Liver (tissue), 9 donors: ENCODE data around the gene RALGPS2. TPM values are rescaled to one million over a fixed set of nuclear protein-coding genes. Genes with fewer than 3 reads are reported as not detected.

Experiments
- DNase-seq: peaks from one replicate; pipeline ENCODE4 v3.0.0-alpha.2; 2017; ENCODE audit warnings: low spot score
- H3K27ac ChIP-seq, 2 donors: one replicate each; pipeline ENCODE4 v1.7.0; 2013; ENCODE audit warnings: inconsistent platforms in 2 of 2, low read length in 2 of 2, control low read depth in 1 of 2, low read depth in 1 of 2, mild to moderate bottlenecking in 1 of 2
- H3K27me3 ChIP-seq, 4 donors: one replicate each; pipeline versions ENCODE4 v1.6.1 to v1.7.0; 2013; ENCODE audit warnings: low read length in 3 of 4, inconsistent platforms in 1 of 4, mild to moderate bottlenecking in 1 of 4, moderate library complexity in 1 of 4; ENCODE audit not compliant: control insufficient read depth in 4 of 4, insufficient read depth in 4 of 4
- H3K36me3 ChIP-seq, 4 donors: one replicate each; pipeline versions ENCODE4 v1.6.1 to v1.7.0; 2013; ENCODE audit warnings: low read length in 3 of 4, mild to moderate bottlenecking in 3 of 4, low read depth in 1 of 4, moderate library complexity in 1 of 4; ENCODE audit not compliant: control insufficient read depth in 4 of 4, insufficient read depth in 3 of 4
- H3K4me1 ChIP-seq, 4 donors: one replicate each; pipeline versions ENCODE4 v1.6.1 to v1.7.0; 2013; ENCODE audit warnings: low read length in 3 of 4, mild to moderate bottlenecking in 3 of 4, moderate library complexity in 1 of 4; ENCODE audit not compliant: control insufficient read depth in 4 of 4, insufficient read depth in 4 of 4
- H3K4me3 ChIP-seq, 3 donors: one replicate each; pipeline versions ENCODE4 v1.6.1 to v1.7.0; 2013; ENCODE audit warnings: low read length in 3 of 3, control low read depth in 1 of 3, low read depth in 1 of 3, mild to moderate bottlenecking in 1 of 3
- H3K9ac ChIP-seq, 2 donors: one replicate each; pipeline ENCODE4 v1.7.0; 2013; ENCODE audit warnings: low read length in 2 of 2, mild to moderate bottlenecking in 2 of 2, moderate library complexity in 2 of 2, control low read depth in 1 of 2, low read depth in 1 of 2
- H3K9me3 ChIP-seq, 4 donors: one replicate each; pipeline versions ENCODE4 v1.6.1 to v1.7.0; 2013; ENCODE audit warnings: low read length in 3 of 4; ENCODE audit not compliant: control insufficient read depth in 4 of 4
- ATF3 ChIP-seq: IDR thresholded peaks from 2 replicates; pipeline ENCODE4 v1.6.1; 2016; ENCODE audit warnings: antibody characterized with exemption
- CTCF ChIP-seq: fragments of 150-350 bp; IDR thresholded peaks from 2 replicates; pipeline ENCODE4 v1.5.1; 2017; ENCODE audit warnings: improper control_type of control experiment, low read depth, low read length; ENCODE audit not compliant: missing input control
- EGR1 ChIP-seq, 2 donors: IDR thresholded peaks; 2 replicates each; pipeline ENCODE4 v1.6.1; 2016 to 2018; ENCODE audit warnings: antibody characterized with exemption in 2 of 2, low read depth in 2 of 2
- FOXA1 ChIP-seq: IDR thresholded peaks from 2 replicates; pipeline ENCODE4 v1.6.1; 2016; ENCODE audit warnings: antibody characterized with exemption
- FOXA2 ChIP-seq: IDR thresholded peaks from 2 replicates; pipeline ENCODE4 v1.6.1; 2016; ENCODE audit warnings: antibody characterized with exemption
- GABPA ChIP-seq, 2 donors: IDR thresholded peaks in 1 of 2; conservative IDR thresholded peaks in 1 of 2; 2 replicates each; pipeline ENCODE4 v1.6.1; 2016; ENCODE audit warnings: antibody characterized with exemption in 2 of 2, mild to moderate bottlenecking in 1 of 2, moderate library complexity in 1 of 2
- HNF4A ChIP-seq, 2 donors: conservative IDR thresholded peaks; 2 replicates each; pipeline ENCODE4 v1.6.1; 2016; ENCODE audit warnings: antibody characterized with exemption in 2 of 2, mild to moderate bottlenecking in 2 of 2
- HNF4G ChIP-seq: IDR thresholded peaks from 2 replicates; pipeline ENCODE4 v1.6.1; 2016; ENCODE audit warnings: antibody characterized with exemption
- JUND ChIP-seq, 2 donors: IDR thresholded peaks; 2 replicates each; pipeline ENCODE4 v1.6.1; 2016; ENCODE audit warnings: antibody characterized with exemption in 2 of 2
- MAX ChIP-seq: IDR thresholded peaks from 2 replicates; pipeline ENCODE4 v1.6.1; 2016; ENCODE audit warnings: antibody characterized with exemption
- NR2F2 ChIP-seq: IDR thresholded peaks from 2 replicates; pipeline ENCODE4 v1.6.1; 2016; ENCODE audit warnings: antibody characterized with exemption
- RAD21 ChIP-seq, 2 donors: IDR thresholded peaks; 2 replicates each; pipeline ENCODE4 v1.6.1; 2016; ENCODE audit warnings: antibody characterized with exemption in 2 of 2, mild to moderate bottlenecking in 2 of 2
- REST ChIP-seq: IDR thresholded peaks from 2 replicates; pipeline ENCODE4 v1.6.1; 2016; ENCODE audit warnings: antibody characterized with exemption, mild to moderate bottlenecking
- RXRA ChIP-seq, 2 donors: IDR thresholded peaks; 2 replicates each; pipeline ENCODE4 v1.6.1; 2017 to 2018; ENCODE audit warnings: antibody characterized with exemption in 2 of 2, mild to moderate bottlenecking in 1 of 2
- SP1 ChIP-seq: IDR thresholded peaks from 2 replicates; pipeline ENCODE4 v1.6.1; 2018; ENCODE audit warnings: antibody characterized with exemption, mild to moderate bottlenecking
- TAF1 ChIP-seq: conservative IDR thresholded peaks from 2 replicates; pipeline ENCODE4 v1.6.1; 2016; ENCODE audit warnings: antibody characterized with exemption, mild to moderate bottlenecking
- YY1 ChIP-seq: IDR thresholded peaks from 2 replicates; pipeline ENCODE4 v1.6.1; 2016; ENCODE audit warnings: antibody characterized with exemption, mild to moderate bottlenecking
- ZBTB33 ChIP-seq: IDR thresholded peaks from 2 replicates; pipeline ENCODE4 v1.6.1; 2016; ENCODE audit warnings: antibody characterized with exemption
- WGBS: extraction: QIAGEN DNeasy Blood & Tissue Kit; methylation state at CpG from one replicate; pipeline ENCODE4 v1.1.7; 2013; 5-methylcytosine and 5-hydroxymethylcytosine counted together
- polyA plus RNA-seq, 2 donors: library from polyadenylated mRNA; stranded (reverse) in 1 of 2; unstranded in 1 of 2; fragments of 200-250 nt in 1 of 2; fragments of >200 nt in 1 of 2; fragmentation: Nextera tagmentation in 1 of 2; extraction: Ambion mirVana in 1 of 2; gene quantifications; one replicate each; pipeline versions ENCODE4 v1.2.1 to v1.2.3, GENCODE V29; 2013 to 2015
- total RNA-seq, 2 donors: library from RNA; depleted of rRNA; stranded (reverse); fragments of >200 nt; gene quantifications; one replicate each; pipeline ENCODE4 v1.2.3, GENCODE V29; 2014
- donor health status: healthy.
- donor health status: healthy.
- donor health status: healthy.
- donor health status: healthy.
- donor health status: healthy.

Gene RALGPS2
- total and polyA plus RNA-seq, 4 donors, result 8.1 to 39.2 (median 16.9) TPM

GRCh38 chr1:178874966-178875365, 149.9 kb downstream of the RALGPS2 start:
- no peak overlapping the region for H3K9ac ChIP-seq
- 96% methylated on average over 2 of the region's 2 CpGs for WGBS

More at GRCh38 chr1:178874966-178875365, 149.9 kb downstream of the RALGPS2 start:
- Histone ChIP-seq H3K36me3 (no peaks in the 10 kb centered on the region), H3K27me3 (no peaks in the 10 kb centered on the region), H3K27ac (no peak overlapping the region), H3K9me3 (no peaks in the 10 kb centered on the region), H3K4me3 (no peak overlapping the region), H3K4me1 (peaks cover 3 to 21% (median 18%) of the 10 kb centered on the region in 4 donors)
- TF ChIP-seq RAD21 (IDR thresholded peaks at IDR 0.05) (no peak), FOXA2 (no peak), REST (no peak), FOXA1 (no peak), YY1 (no peak), ATF3 (no peak), HNF4A (conservative IDR thresholded peaks at IDR 0.05) (no peak), EGR1 (IDR thresholded peaks at IDR 0.05; ENCODE audit: low read depth in 2 of 2) (no peak), TAF1 (no peak), CTCF (no peak), MAX (no peak), GABPA (IDR thresholded peaks at IDR 0.05 in 1 of 2, conservative IDR thresholded peaks at IDR 0.05 in 1 of 2) (no peak), HNF4G (no peak), NR2F2 (no peak), JUND (IDR thresholded peaks at IDR 0.05) (no peak), RXRA (IDR thresholded peaks at IDR 0.05) (no peak), ZBTB33 (no peak), SP1 (no peak)
- no peak for DNase-seq
